COLO829 (cell line): ENCODE results near the gene DMBT1.

ENCODE experiments used
- DNase-seq: peaks from one replicate; pipeline ENCODE4 v3.0.0; 2012; ENCODE audit warnings: low spot score

Gene DMBT1

GRCh38 chr10:122673269-122673668, 112.7 kb downstream of the DMBT1 start:
- DNase-seq: no peak

GRCh38 chr10:122673731-122674130, 113.2 kb downstream of the DMBT1 start:
- DNase-seq: no peak

GRCh38 chr10:122674781-122675180, 114.2 kb downstream of the DMBT1 start:
- DNase-seq: no peak

- DNase-seq: no peak
Observed at GRCh38 chr10:122675278-122675677, 114.7 kb downstream of the DMBT1 start.

- no peak for DNase-seq
Observed at GRCh38 chr10:122678266-122678665, 117.7 kb downstream of the DMBT1 start.

GRCh38 chr10:122682522-122682921, 122.0 kb downstream of the DMBT1 start:
- no peak for DNase-seq

GRCh38 chr10:122688293-122688989, 127.9 kb downstream of the DMBT1 start:
- DNase-seq: no peak

- DNase-seq: no peak
Observed at GRCh38 chr10:122689146-122689820, 128.7 kb downstream of the DMBT1 start.

GRCh38 chr10:122692744-122693143, 132.2 kb downstream of the DMBT1 start:
- no peak for DNase-seq
